H1 (cell line): ENCODE data around the gene NR2C2. TPM values are rescaled to one million over a fixed set of nuclear protein-coding genes. Genes with fewer than 3 reads are reported as not detected.
A peak's percentile ranks its signal among the peaks of the same experiment; 100 is the strongest.

Source experiments
- CTCF ChIA-PET: fragments of 300-600 bp; sonication (Branson Sonifier 250); formaldehyde crosslinking; loops from one replicate; lab custom pipeline; 2021; ENCODE audit not compliant: partially characterized antibody; lab: Charles Lee
- POLR2A ChIA-PET: fragments of 300-600 bp; sonication (Branson Sonifier 250); formaldehyde crosslinking; loops from one replicate; lab custom pipeline; 2021; ENCODE audit warnings: inconsistent platforms; ENCODE audit not compliant: partially characterized antibody; lab: Charles Lee
- DNase-seq, 2 experiments: peaks; one replicate each; pipeline versions ENCODE4 v3.0.0 to v3.0.0-alpha.2; 2010 to 2022; ENCODE audit warnings: low spot score in 2 of 2, low read depth in 1 of 2, mixed read lengths in 1 of 2
- FAIRE-seq: peaks from 2 replicates; lab custom pipeline; 2011; peaks lifted over from hg19 to GRCh38; lab: Jason Lieb, UNC
- H2AFZ ChIP-seq: 2 replicates; pipeline ENCODE4 v1.8.1; 2012; ENCODE audit warnings: low read length, inconsistent platforms
- H2AK5ac ChIP-seq: 2 replicates; pipeline ENCODE4 v1.6.1; 2013; ENCODE audit warnings: low read depth, low read length
- H2BK120ac ChIP-seq: replicated peaks from 2 replicates; pipeline ENCODE3; 2013; ENCODE audit warnings: low read depth, low read length, inconsistent platforms
- H2BK12ac ChIP-seq: 2 replicates; pipeline ENCODE4 v1.6.1; 2013; ENCODE audit warnings: low read depth, low read length
- H2BK15ac ChIP-seq: 2 replicates; pipeline ENCODE4 v1.6.1; 2013; ENCODE audit warnings: low read length
- H2BK20ac ChIP-seq: 2 replicates; pipeline ENCODE4 v1.6.1; 2013; ENCODE audit warnings: low read length
- H2BK5ac ChIP-seq: 2 replicates; pipeline ENCODE4 v1.6.1; 2013; ENCODE audit warnings: low read depth, low read length
- H3K14ac ChIP-seq: 2 replicates; pipeline ENCODE4 v1.6.1; 2013; ENCODE audit warnings: inconsistent platforms; ENCODE audit not compliant: insufficient read length
- H3K18ac ChIP-seq: 2 replicates; pipeline ENCODE4 v1.6.1; 2013; ENCODE audit warnings: low read length; ENCODE audit errors: extremely low read depth
- H3K23ac ChIP-seq: 2 replicates; pipeline ENCODE4 v1.6.1; 2013; ENCODE audit warnings: inconsistent platforms; ENCODE audit not compliant: insufficient read length
- H3K23me2 ChIP-seq: 2 replicates; pipeline ENCODE4 v1.6.1; 2013; ENCODE audit warnings: low read depth, low read length
- H3K27ac ChIP-seq: 2 replicates; pipeline ENCODE4 v1.6.1; 2011; ENCODE audit warnings: low read depth, low read length, inconsistent platforms
- H3K27me3 ChIP-seq, 4 experiments: replicated peaks in 1 of 4; 1 replicate in 1 of 4; 2 replicates in 3 of 4; pipeline versions ENCODE4 v1.6.1 to v1.8.1; 2011 to 2013; ENCODE audit warnings: low read length in 3 of 4, mild to moderate bottlenecking in 3 of 4, inconsistent platforms in 2 of 4, mixed read lengths in 2 of 4, moderate library complexity in 1 of 4; ENCODE audit not compliant: control insufficient read depth in 3 of 4, insufficient read depth in 3 of 4; ENCODE audit errors: extremely low read depth in 1 of 4
- H3K36me3 ChIP-seq, 4 experiments: 2 replicates each; pipeline versions ENCODE4 v1.6.1 to v1.8.1; 2011 to 2013; ENCODE audit warnings: mild to moderate bottlenecking in 4 of 4, low read length in 3 of 4, moderate library complexity in 2 of 4, control low read depth in 1 of 4, inconsistent platforms in 1 of 4; ENCODE audit not compliant: insufficient read depth in 4 of 4, control insufficient read depth in 2 of 4
- H3K4ac ChIP-seq: replicated peaks from 2 replicates; pipeline ENCODE3; 2013; ENCODE audit warnings: low read length, low read depth, mixed read lengths, inconsistent platforms; ENCODE audit not compliant: insufficient read length
- H3K4me1 ChIP-seq, 4 experiments: replicated peaks in 1 of 4; 1 replicate in 1 of 4; 2 replicates in 3 of 4; pipeline versions ENCODE4 v1.6.1 to v1.8.1; 2011 to 2013; ENCODE audit warnings: low read length in 3 of 4, inconsistent platforms in 2 of 4, mixed read lengths in 1 of 4; ENCODE audit not compliant: insufficient read depth in 4 of 4, control insufficient read depth in 3 of 4
- H3K4me2 ChIP-seq, 2 experiments: 2 replicates each; pipeline versions ENCODE4 v1.6.1 to v1.8.1; 2011 to 2013; ENCODE audit warnings: low read depth in 2 of 2, low read length in 2 of 2, control low read depth in 1 of 2, inconsistent platforms in 1 of 2, mild to moderate bottlenecking in 1 of 2; ENCODE audit not compliant: insufficient read depth in 1 of 2
- H3K4me3 ChIP-seq, 4 experiments: fragments of 200-600, 300-600 bp in 1 of 4; sonication (generic), shearing (Covaris generic), sonication (Bioruptor Twin) in 1 of 4; 2 replicates each; pipeline versions ENCODE4 v1.5.1 to v1.8.1; 2011 to 2016; ENCODE audit warnings: low read length in 4 of 4, low read depth in 3 of 4, control low read depth in 2 of 4, inconsistent platforms in 2 of 4, mild to moderate bottlenecking in 2 of 4, mixed read lengths in 1 of 4, moderate library complexity in 1 of 4; ENCODE audit not compliant: insufficient read depth in 2 of 4; ENCODE audit errors: extremely low read depth in 1 of 4
- H3K56ac ChIP-seq: replicated peaks from 2 replicates; pipeline ENCODE3; 2013; ENCODE audit warnings: low read depth, mild to moderate bottlenecking, mixed read lengths, low read length, inconsistent platforms; ENCODE audit not compliant: insufficient read length
- H3K79me1 ChIP-seq: 2 replicates; pipeline ENCODE4 v1.6.1; 2013; ENCODE audit warnings: low read depth, low read length, control low read depth
- H3K79me2 ChIP-seq, 2 experiments: 2 replicates each; pipeline versions ENCODE4 v1.6.1 to v1.8.1; 2012 to 2013; ENCODE audit warnings: low read length in 2 of 2, mild to moderate bottlenecking in 2 of 2, inconsistent platforms in 1 of 2; ENCODE audit not compliant: insufficient read depth in 2 of 2, control insufficient read depth in 1 of 2
- H3K9ac ChIP-seq, 4 experiments: replicated peaks in 1 of 4; 1 replicate in 1 of 4; 2 replicates in 3 of 4; pipeline versions ENCODE4 v1.6.1 to v1.8.1; 2011 to 2013; ENCODE audit warnings: low read depth in 3 of 4, low read length in 3 of 4, control low read depth in 2 of 4, mild to moderate bottlenecking in 2 of 4, moderate library complexity in 2 of 4, inconsistent platforms in 1 of 4; ENCODE audit errors: extremely low read depth in 1 of 4
- H3K9me3 ChIP-seq, 2 experiments: 2 replicates each; pipeline versions ENCODE4 v1.6.1 to v1.8.1; 2012 to 2013; ENCODE audit warnings: mild to moderate bottlenecking in 2 of 2, moderate library complexity in 2 of 2, control low read depth in 1 of 2, inconsistent platforms in 1 of 2, low read depth in 1 of 2, low read length in 1 of 2, mixed read lengths in 1 of 2; ENCODE audit not compliant: insufficient read depth in 2 of 2
- H4K20me1 ChIP-seq, 2 experiments: replicated peaks in 1 of 2; 2 replicates each; pipeline versions ENCODE3 to v1.8.1; 2011 to 2013; ENCODE audit warnings: inconsistent platforms in 2 of 2, low read length in 2 of 2, mild to moderate bottlenecking in 1 of 2; ENCODE audit not compliant: insufficient read depth in 2 of 2, control insufficient read depth in 1 of 2
- H4K5ac ChIP-seq: 2 replicates; pipeline ENCODE4 v1.6.1; 2013; ENCODE audit warnings: low read length, low read depth, mixed read lengths, inconsistent platforms; ENCODE audit not compliant: insufficient read length
- H4K8ac ChIP-seq: 2 replicates; pipeline ENCODE4 v1.8.0; 2013; ENCODE audit warnings: mild to moderate bottlenecking, moderate library complexity, low read length, inconsistent platforms; ENCODE audit not compliant: insufficient read depth; ENCODE audit errors: extremely low read depth
- H4K91ac ChIP-seq: replicated peaks from 2 replicates; pipeline ENCODE3; 2013; ENCODE audit warnings: low read length, mixed read lengths, inconsistent platforms; ENCODE audit not compliant: insufficient read length
- CEBPB ChIP-seq: IDR thresholded peaks from 2 replicates; pipeline ENCODE4 v1.6.1; 2012; ENCODE audit warnings: low read depth, low read length
- CHD1 ChIP-seq: IDR thresholded peaks from 2 replicates; pipeline ENCODE4 v1.6.1; 2012; ENCODE audit warnings: low read depth, low read length, improper control_type of control experiment
- JUN ChIP-seq: IDR thresholded peaks from 2 replicates; pipeline ENCODE4 v1.6.1; 2011; ENCODE audit warnings: low read depth, mild to moderate bottlenecking, improper control_type of control experiment, low read length
- SP1 ChIP-seq: IDR thresholded peaks from 2 replicates; pipeline ENCODE4 v1.6.1; 2011; ENCODE audit warnings: low read depth, low read length
- WGBS, 2 experiments: shearing (Covaris generic) in 1 of 2; methylation state at CpG; one replicate each; pipeline versions ENCODE4 v1.1.6 to v1.1.7; 2013 to 2015; ENCODE audit warnings: low lambda C conversion rate in 2 of 2, mixed read lengths in 2 of 2, inconsistent platforms in 1 of 2, low coverage in 1 of 2, missing lambda C conversion rate in 1 of 2; ENCODE audit not compliant: insufficient replicate concordance in 2 of 2, insufficient coverage in 1 of 2, insufficient read length in 1 of 2; ENCODE audit errors: extremely low coverage in 1 of 2, missing lambda C conversion rate in 1 of 2; 5-methylcytosine and 5-hydroxymethylcytosine counted together
- polyA plus RNA-seq, 7 experiments: library from polyadenylated mRNA; depleted of rRNA in 3 of 7; stranded (reverse) in 5 of 7; unstranded in 2 of 7; fragments of >200 nt in 5 of 7; fragments of 200-250 nt in 2 of 7; gene quantifications; 1 replicate in 5 of 7; 2 replicates in 1 of 7; 4 replicates in 1 of 7; pipeline versions ENCODE4 v1.2.1 to v1.2.3, GENCODE V29; 2011 to 2013; ENCODE audit warnings: missing spikeins in 2 of 7, mixed read lengths in 2 of 7
- total RNA-seq: library from RNA; stranded (reverse); fragmentation: NEBNext Ultra II Directional; extraction: Animal tissue kit (Norgen Biotek cat#: 25700); gene quantifications from 2 replicates; pipeline ENCODE4 v1.2.1, GENCODE V29; 2021
- TF ChIP-seq, protein P1 (sequence below), 3 experiments: IDR thresholded peaks; 1 replicate in 2 of 3; 2 replicates in 1 of 3; pipeline versions ENCODE4 v1.5.1 to v1.6.1; 2011; ENCODE audit warnings: low read length in 3 of 3, mild to moderate bottlenecking in 3 of 3, inconsistent platforms in 2 of 3, low read depth in 1 of 3, moderate library complexity in 1 of 3; ENCODE audit not compliant: insufficient read depth in 1 of 3; ENCODE audit errors: control extremely low read depth in 1 of 3

The NR2C2 gene
- total and polyA plus RNA-seq, 2 of the 8 experiments (the other 6 are each of a cell fraction or from before 2014, with no cell fraction given) = 16.6 to 44.4 TPM

DNA sequence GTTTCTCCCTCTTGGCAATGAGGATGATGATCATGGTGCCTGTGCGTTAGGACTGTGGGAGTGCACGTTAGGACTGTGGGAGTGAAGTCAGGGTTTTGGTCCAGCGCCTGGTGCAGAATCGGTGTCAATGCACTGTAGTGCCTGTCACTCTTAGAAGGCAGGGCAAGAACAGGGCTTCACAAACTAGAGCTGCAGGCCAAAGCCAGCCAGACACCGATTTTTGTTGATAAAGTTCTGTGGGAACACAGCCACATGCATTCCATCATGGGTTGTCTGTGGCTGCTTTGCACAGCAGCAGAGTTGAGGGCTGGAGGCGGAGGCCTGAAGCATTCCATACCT lies 32.6 kb upstream of the NR2C2 start:
- Histone ChIP-seq H3K14ac (no peak overlapping the region), H4K91ac (no peak overlapping the region), H2BK5ac (no peak overlapping the region), H4K20me1 (no peaks in the 10 kb centered on the region), H3K23ac (no peak overlapping the region), H3K27ac (no peak overlapping the region), H3K4me2 (no peak overlapping the region), H4K8ac (no peak overlapping the region), H3K18ac (no peak overlapping the region), H2BK120ac (no peak overlapping the region), H3K79me1 (no peaks in the 10 kb centered on the region), H3K9me3 (no peaks in the 10 kb centered on the region), H2BK15ac (0 out of 2 replicates have a peak overlapping the region, but pooled peaks have one; percentile 8), H2BK12ac (no peak overlapping the region), H3K4me3 (no peak overlapping the region), H3K56ac (no peak overlapping the region), H3K4me1 (no peaks in the 10 kb centered on the region; a peak in 2 of 7 replicates), H2BK20ac (no peak overlapping the region), H2AK5ac (no peak overlapping the region), H2AFZ (no peak overlapping the region), H3K36me3 (no peaks in the 10 kb centered on the region), H3K23me2 (no peaks in the 10 kb centered on the region), H3K79me2 (no peaks in the 10 kb centered on the region), H3K9ac (no peak overlapping the region), H3K4ac (no peak overlapping the region), H4K5ac (no peak overlapping the region), H3K27me3 (no peaks in the 10 kb centered on the region)
- TF ChIP-seq SP1 (no peak), CHD1 (no peak), JUN (no peak), CEBPB (no peak)
- TF ChIP-seq, protein P1, sequence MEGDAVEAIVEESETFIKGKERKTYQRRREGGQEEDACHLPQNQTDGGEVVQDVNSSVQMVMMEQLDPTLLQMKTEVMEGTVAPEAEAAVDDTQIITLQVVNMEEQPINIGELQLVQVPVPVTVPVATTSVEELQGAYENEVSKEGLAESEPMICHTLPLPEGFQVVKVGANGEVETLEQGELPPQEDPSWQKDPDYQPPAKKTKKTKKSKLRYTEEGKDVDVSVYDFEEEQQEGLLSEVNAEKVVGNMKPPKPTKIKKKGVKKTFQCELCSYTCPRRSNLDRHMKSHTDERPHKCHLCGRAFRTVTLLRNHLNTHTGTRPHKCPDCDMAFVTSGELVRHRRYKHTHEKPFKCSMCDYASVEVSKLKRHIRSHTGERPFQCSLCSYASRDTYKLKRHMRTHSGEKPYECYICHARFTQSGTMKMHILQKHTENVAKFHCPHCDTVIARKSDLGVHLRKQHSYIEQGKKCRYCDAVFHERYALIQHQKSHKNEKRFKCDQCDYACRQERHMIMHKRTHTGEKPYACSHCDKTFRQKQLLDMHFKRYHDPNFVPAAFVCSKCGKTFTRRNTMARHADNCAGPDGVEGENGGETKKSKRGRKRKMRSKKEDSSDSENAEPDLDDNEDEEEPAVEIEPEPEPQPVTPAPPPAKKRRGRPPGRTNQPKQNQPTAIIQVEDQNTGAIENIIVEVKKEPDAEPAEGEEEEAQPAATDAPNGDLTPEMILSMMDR (IDR thresholded peaks at IDR 0.05; ENCODE audit: control extremely low read depth in 1 of 3, insufficient read depth in 1 of 3, low read depth in 1 of 3, low read length in 3 of 3) = no peak
- 90% methylated on average over 6 of the region's 6 CpGs; no CpG with 5 or more reads in 1 of the 2 experiments for WGBS, 2 experiments
- DNase-seq = no peak
- FAIRE-seq = no peak
- ChIA-PET CTCF (interaction anchor here (0.9 to 21.0 kb wide), 14 partner anchors 11 to 283 kb away, joined by 3 to 337 read pairs (median 8); partner anchors contain the start of gene C3orf20), POLR2A (interaction anchor here (1.0 to 1.4 kb wide), 2 partner anchors 58 to 104 kb away, joined by 3 read pairs; no protein-coding TSS in a partner anchor)
